HFF-Myc (cell line): ENCODE results near the gene CYSLTR2.
"Not testable (repeated sequence)": the region's sequence is repeated elsewhere in the genome, so short reads cannot be mapped to it uniquely, and the experiment has no call there.

Experiments
- DNase-seq: peaks from one replicate; pipeline ENCODE4 v3.0.0-alpha.2; 2011; ENCODE audit warnings: low read depth; ENCODE audit errors: extremely low read depth
- H3K4me3 ChIP-seq: replicated peaks from 2 replicates; pipeline ENCODE4 v1.5.1; 2011; ENCODE audit warnings: low read depth, mild to moderate bottlenecking, control low read depth, low read length
- CTCF ChIP-seq: IDR thresholded peaks from 2 replicates; pipeline ENCODE4 v1.5.1; 2012; ENCODE audit warnings: mild to moderate bottlenecking, low read depth, low read length, control low read depth; ENCODE audit errors: missing control alignments

CYSLTR2 gene

GRCh38 chr13:48660361-48661076, 6.8 kb downstream of the CYSLTR2 start:
- H3K4me3 ChIP-seq, result no peak overlapping the region
- TF ChIP-seq CTCF, result no peak
- no peak for DNase-seq

GRCh38 chr13:48661107-48661506, 7.4 kb downstream of the CYSLTR2 start:
- no peak for DNase-seq
- no peak for TF ChIP-seq CTCF

GRCh38 chr13:48662226-48662625, 8.5 kb downstream of the CYSLTR2 start:
- H3K4me3 ChIP-seq, result no peak overlapping the region
- no peak for TF ChIP-seq CTCF
- DNase-seq, result no peak

More at GRCh38 chr13:48661107-48661506, 7.4 kb downstream of the CYSLTR2 start:
- H3K4me3 ChIP-seq, result no peak overlapping the region

- H3K4me3 ChIP-seq, result no peak overlapping the region
- DNase-seq, result no peak
- no peak for TF ChIP-seq CTCF
These were observed 13.4 kb downstream of the CYSLTR2 start for GRCh38 chr13:48667136-48667535.

- H3K4me3 ChIP-seq, DNase-seq: not testable (repeated sequence)
These were observed 17.7 kb downstream of the CYSLTR2 start for GRCh38 chr13:48671421-48671820.

GRCh38 chr13:48675247-48675646, 21.5 kb downstream of the CYSLTR2 start:
- TF ChIP-seq CTCF, result no peak
- DNase-seq, result no peak
- no peak overlapping the region for H3K4me3 ChIP-seq

GRCh38 chr13:48678316-48678715, 24.6 kb downstream of the CYSLTR2 start:
- no peak overlapping the region for H3K4me3 ChIP-seq
- TF ChIP-seq CTCF, result no peak
- no peak for DNase-seq
